PC-3 (cell line): ENCODE data around the gene ETV6. TPM values are rescaled to one million over a fixed set of nuclear protein-coding genes. Genes with fewer than 3 reads are reported as not detected.

Experiments
- ATAC-seq: fragments of 200-7000 bp; cut with Tn5 transposase; 2 replicates; pipeline ENCODE4 v1.9.1; 2020; ENCODE audit warnings: mild to moderate bottlenecking, moderate library complexity
- BruUV-seq: library from RNA; stranded (reverse); fragments of 400-500 nt; replicated peaks from 2 replicates; lab custom pipeline; 2021; lab: Mats Ljungman, UMichigan
- CTCF ChIA-PET: fragments of 300-600 bp; sonication (Branson Sonifier 250); formaldehyde crosslinking; loops from one replicate; lab custom pipeline; 2022; ENCODE audit warnings: antibody characterized with exemption; lab: Charles Lee
- POLR2A ChIA-PET: fragments of 300-600 bp; sonication (Branson Sonifier 250); formaldehyde crosslinking; loops from one replicate; lab custom pipeline; 2022; ENCODE audit warnings: antibody characterized with exemption; ENCODE audit not compliant: unreplicated experiment; lab: Charles Lee
- DNase-seq: peaks from one replicate; pipeline ENCODE4 v3.0.0-alpha.2; 2015
- H2AFZ ChIP-seq: fragments of 300-600 bp; sonication (generic); 2 replicates; pipeline ENCODE4 v1.6.0; 2016; ENCODE audit warnings: antibody characterized with exemption, low read length
- H3F3A ChIP-seq: fragments of 300-600 bp; sonication (generic); one replicate; pipeline ENCODE4 v1.6.0; 2017; ENCODE audit warnings: antibody characterized with exemption, low read length, control low read depth, mild to moderate bottlenecking; ENCODE audit not compliant: unreplicated experiment
- H3K27ac ChIP-seq: fragments of 300-600 bp; sonication (generic); 2 replicates; pipeline ENCODE4 v1.5.1; 2016; ENCODE audit warnings: mild to moderate bottlenecking, low read length
- H3K27me3 ChIP-seq: fragments of 300-600 bp; sonication (generic); 2 replicates; pipeline ENCODE4 v1.6.1; 2016; ENCODE audit warnings: low read length, mixed read lengths
- H3K36me3 ChIP-seq: fragments of 300-600 bp; sonication (generic); 2 replicates; pipeline ENCODE4 v1.6.1; 2016; ENCODE audit warnings: low read depth, mixed run types, low read length, mixed read lengths
- H3K4me1 ChIP-seq: fragments of 300-600 bp; sonication (generic); 2 replicates; pipeline ENCODE4 v1.5.1; 2016; ENCODE audit warnings: low read length; ENCODE audit not compliant: insufficient read depth
- H3K4me2 ChIP-seq: fragments of 300-600 bp; sonication (generic); 2 replicates; pipeline ENCODE4 v1.6.0; 2016; ENCODE audit warnings: low read length
- H3K4me3 ChIP-seq: fragments of 300-600 bp; sonication (generic); 2 replicates; pipeline ENCODE4 v1.5.1; 2016; ENCODE audit warnings: mild to moderate bottlenecking, low read length, mixed read lengths
- H3K79me2 ChIP-seq: fragments of 300-600 bp; sonication (generic); 2 replicates; pipeline ENCODE4 v1.6.1; 2017; ENCODE audit warnings: low read length, mixed read lengths
- H3K9ac ChIP-seq: fragments of 300-600 bp; sonication (generic); 2 replicates; pipeline ENCODE4 v1.6.0; 2016; ENCODE audit warnings: mild to moderate bottlenecking, low read length
- H3K9me2 ChIP-seq: fragments of 300-600 bp; sonication (generic); replicated peaks from 2 replicates; pipeline ENCODE4 v1.6.1; 2016; ENCODE audit warnings: mixed run types, low read length, mixed read lengths
- H3K9me3 ChIP-seq: fragments of 300-600 bp; sonication (generic); 2 replicates; pipeline ENCODE4 v1.6.1; 2016; ENCODE audit warnings: low read length, mixed read lengths
- H4K20me1 ChIP-seq: fragments of 300-600 bp; sonication (generic); 2 replicates; pipeline ENCODE4 v1.6.1; 2016; ENCODE audit warnings: low read length, mixed read lengths
- EZH2 ChIP-seq: fragments of 300-600 bp; sonication (generic); IDR thresholded peaks from one replicate; pipeline ENCODE4 v1.6.1; 2017; ENCODE audit warnings: antibody characterized with exemption, mild to moderate bottlenecking, low read length; ENCODE audit not compliant: unreplicated experiment
- EZH2phosphoT487 ChIP-seq: fragments of 300-600 bp; sonication (generic); IDR thresholded peaks from 2 replicates; pipeline ENCODE4 v1.6.1; 2018; ENCODE audit warnings: mild to moderate bottlenecking, antibody characterized with exemption, low read length, borderline replicate concordance
- intact Hi-C: fragments of 100-400 bp; cut with micrococcal nuclease; formaldehyde crosslinking; loops from 2 replicates; pipeline ENCODE4 v1.9.0; 2023
- total RNA-seq: library from RNA; depleted of rRNA; stranded (reverse); fragments of >200 nt; gene quantifications from 2 replicates; pipeline ENCODE4 v1.2.3, GENCODE V29; 2014
- TF ChIP-seq, protein P1 (sequence below): fragments of 300-600 bp; sonication (generic); conservative IDR thresholded peaks from 2 replicates; pipeline ENCODE4 v1.5.1; 2017; ENCODE audit warnings: antibody characterized with exemption, low read depth, mild to moderate bottlenecking, low read length

The ETV6 gene
- total RNA-seq, 1 experiment from 2014 or later: 5.0 TPM

DNA sequence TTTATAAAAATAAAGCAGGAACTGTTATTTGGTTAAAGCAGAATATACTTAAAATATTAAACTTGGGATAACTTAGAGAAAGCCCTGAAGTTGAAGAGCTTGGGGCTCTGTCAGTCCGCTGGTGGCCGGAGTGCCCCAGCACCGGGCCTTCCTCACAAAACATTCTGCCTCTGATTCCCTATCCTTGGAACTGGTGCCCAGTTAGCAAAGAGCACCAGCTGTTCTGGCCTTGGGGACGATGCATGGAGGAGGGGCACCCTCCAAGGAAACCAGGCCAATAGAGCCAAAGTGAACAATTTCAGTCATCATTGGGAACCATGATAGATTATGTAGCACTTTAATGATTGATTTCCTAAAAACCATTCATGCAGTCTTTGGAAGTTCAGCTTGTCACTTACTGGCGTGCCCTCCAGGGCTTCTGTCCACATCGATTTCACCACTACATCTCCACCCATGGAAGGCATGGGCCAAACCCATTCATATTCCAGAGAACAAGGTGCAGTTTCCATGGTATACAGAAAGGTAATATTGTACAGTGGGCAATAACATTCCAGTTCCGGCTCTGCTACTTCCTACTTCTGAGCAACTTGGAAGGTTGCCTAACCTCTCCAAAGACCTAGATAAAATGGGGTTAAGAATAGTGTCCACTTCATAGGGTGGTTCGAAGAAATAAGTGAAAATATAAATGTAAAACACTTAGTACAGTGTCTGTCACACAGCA, 145.9 kb downstream of the ETV6 start:
- Histone ChIP-seq H2AFZ (no peak overlapping the region), H3K4me1 (peaks cover 39% of the 10 kb centered on the region), H3K27ac (peak overlapping the region; percentile 86), H3K27me3 (no peaks in the 10 kb centered on the region), H3K9me2 (no peaks in the 10 kb centered on the region), H3F3A (peaks cover 9% of the 10 kb centered on the region), H3K79me2 (no peaks in the 10 kb centered on the region), H3K36me3 (no peaks in the 10 kb centered on the region), H3K9me3 (no peaks in the 10 kb centered on the region), H3K4me2 (peak overlapping the region; percentile 78), H3K4me3 (peak overlapping the region; percentile 56), H3K9ac (peak overlapping the region; percentile 47), H4K20me1 (no peaks in the 10 kb centered on the region)
- intact Hi-C loops: loop anchor here (5.0 to 10.0 kb wide), 3 partner anchors 89 to 237 kb away; no protein-coding TSS in a partner anchor
- DNase-seq (no peak), ATAC-seq (peak; percentile 42)
- TF ChIP-seq EZH2: no peak
- TF ChIP-seq, protein P1, sequence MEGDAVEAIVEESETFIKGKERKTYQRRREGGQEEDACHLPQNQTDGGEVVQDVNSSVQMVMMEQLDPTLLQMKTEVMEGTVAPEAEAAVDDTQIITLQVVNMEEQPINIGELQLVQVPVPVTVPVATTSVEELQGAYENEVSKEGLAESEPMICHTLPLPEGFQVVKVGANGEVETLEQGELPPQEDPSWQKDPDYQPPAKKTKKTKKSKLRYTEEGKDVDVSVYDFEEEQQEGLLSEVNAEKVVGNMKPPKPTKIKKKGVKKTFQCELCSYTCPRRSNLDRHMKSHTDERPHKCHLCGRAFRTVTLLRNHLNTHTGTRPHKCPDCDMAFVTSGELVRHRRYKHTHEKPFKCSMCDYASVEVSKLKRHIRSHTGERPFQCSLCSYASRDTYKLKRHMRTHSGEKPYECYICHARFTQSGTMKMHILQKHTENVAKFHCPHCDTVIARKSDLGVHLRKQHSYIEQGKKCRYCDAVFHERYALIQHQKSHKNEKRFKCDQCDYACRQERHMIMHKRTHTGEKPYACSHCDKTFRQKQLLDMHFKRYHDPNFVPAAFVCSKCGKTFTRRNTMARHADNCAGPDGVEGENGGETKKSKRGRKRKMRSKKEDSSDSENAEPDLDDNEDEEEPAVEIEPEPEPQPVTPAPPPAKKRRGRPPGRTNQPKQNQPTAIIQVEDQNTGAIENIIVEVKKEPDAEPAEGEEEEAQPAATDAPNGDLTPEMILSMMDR: no peak
- POLR2A ChIA-PET: no interaction called here
- no TSS peak for BruUV-seq
- CTCF ChIA-PET: no interaction called here

DNA sequence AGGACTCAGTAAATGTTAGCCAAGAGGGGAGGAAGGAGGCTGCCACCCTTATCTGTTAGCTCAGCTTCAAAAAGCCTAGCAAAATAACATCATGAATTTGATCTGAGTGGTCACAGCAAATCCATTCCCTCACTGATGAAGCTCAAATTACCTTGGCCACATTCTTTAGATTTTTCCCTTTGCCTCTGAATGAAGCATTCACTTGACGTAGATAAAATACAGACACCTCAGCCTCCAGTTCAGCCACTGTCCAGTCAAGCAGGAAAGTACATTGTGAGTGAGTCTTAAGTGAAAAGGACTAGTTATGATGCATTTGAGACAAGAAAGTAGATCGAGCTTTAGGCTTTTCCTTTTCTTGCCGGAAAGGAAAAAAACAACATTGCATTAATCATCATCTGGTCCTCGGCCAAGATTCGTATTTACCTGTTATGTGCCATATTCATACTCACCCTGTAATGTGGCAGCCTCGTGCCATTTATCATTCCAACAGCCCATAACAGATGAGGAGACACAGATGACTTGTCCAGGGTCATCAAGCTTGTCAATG, 146.5 kb downstream of the ETV6 start:
- Histone ChIP-seq H3K27me3 (no peaks in the 10 kb centered on the region), H3K4me1 (peaks cover 39% of the 10 kb centered on the region), H4K20me1 (no peaks in the 10 kb centered on the region), H3K9me2 (no peaks in the 10 kb centered on the region), H3K9ac (peak overlapping the region; percentile 47), H3K4me2 (peak overlapping the region; percentile 78), H2AFZ (no peak overlapping the region), H3K27ac (peak overlapping the region; percentile 86), H3F3A (peaks cover 9% of the 10 kb centered on the region), H3K79me2 (no peaks in the 10 kb centered on the region), H3K36me3 (no peaks in the 10 kb centered on the region), H3K9me3 (no peaks in the 10 kb centered on the region), H3K4me3 (peak overlapping the region; percentile 56)
- ChIA-PET POLR2A (interaction anchor here (0.6 kb wide), 1 partner anchor 90 kb away, joined by 3 read pairs; no protein-coding TSS in a partner anchor), CTCF (no interaction called here)
- BruUV-seq: no TSS peak
- peak; percentile 96 for DNase-seq
- intact Hi-C loops: loop anchor here (5.0 to 10.0 kb wide), 3 partner anchors 89 to 236 kb away; no protein-coding TSS in a partner anchor
- peak; percentile 83 for ATAC-seq
- no peak for TF ChIP-seq EZH2phosphoT487
- TF ChIP-seq EZH2: no peak
- TF ChIP-seq, protein P1: no peak
